ENCODE results near the gene ZNRF4.
A peak's percentile ranks its signal among the peaks of the same experiment; 100 is the strongest.

The ZNRF4 gene

DNA sequence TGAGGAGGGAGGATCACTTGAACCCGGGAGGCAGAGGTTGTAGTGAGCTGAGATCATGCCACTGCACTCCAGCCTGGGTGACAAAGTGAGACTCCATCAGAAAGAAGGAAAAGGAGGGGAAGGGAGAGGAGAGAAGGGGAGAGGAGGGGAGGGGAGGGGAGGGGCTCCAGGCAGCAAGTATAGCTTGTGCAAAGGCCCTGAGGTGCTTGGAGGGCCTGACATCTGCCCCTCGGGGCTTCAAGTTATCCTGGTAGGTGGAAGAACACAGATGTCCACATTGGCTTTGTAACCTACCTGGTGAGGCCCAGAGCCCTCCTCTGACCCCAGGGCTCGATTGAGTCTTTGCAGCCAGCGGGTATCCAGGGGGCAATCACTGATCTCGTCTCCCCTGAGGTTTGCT, 11.5 kb upstream of the ZNRF4 start:
- no peak for FAIRE-seq

- no peak for FAIRE-seq
Measured at GRCh38 chr19:5444431-5444830, 10.8 kb upstream of the ZNRF4 start.

- no peak for FAIRE-seq
Measured at GRCh38 chr19:5445071-5445470, 10.1 kb upstream of the ZNRF4 start.

DNA sequence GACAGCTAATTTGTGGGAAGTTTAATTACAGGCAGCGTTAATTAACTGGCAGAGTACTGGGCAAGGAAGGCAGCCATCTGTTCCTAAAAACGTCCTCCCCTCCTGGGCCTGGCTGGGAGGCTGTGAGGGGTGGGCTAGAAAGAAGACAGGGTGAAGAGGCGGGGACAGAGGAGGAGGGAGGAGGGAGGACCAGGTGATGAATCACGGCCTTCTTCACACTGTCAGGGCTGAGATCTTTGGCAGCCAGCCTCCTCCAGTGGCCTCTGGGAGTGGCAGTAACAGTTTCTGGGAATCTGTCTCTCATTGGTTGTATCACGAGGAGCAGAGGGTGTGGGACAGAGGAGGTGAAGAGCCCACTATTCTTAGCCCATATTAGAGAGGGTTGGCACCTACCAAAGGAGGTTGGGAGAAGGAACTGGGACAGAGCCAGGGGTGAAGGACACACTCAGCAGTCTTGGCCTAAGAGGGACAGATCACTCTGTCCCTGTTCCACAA, 9.6 kb upstream of the ZNRF4 start:
- no peak for FAIRE-seq

DNA sequence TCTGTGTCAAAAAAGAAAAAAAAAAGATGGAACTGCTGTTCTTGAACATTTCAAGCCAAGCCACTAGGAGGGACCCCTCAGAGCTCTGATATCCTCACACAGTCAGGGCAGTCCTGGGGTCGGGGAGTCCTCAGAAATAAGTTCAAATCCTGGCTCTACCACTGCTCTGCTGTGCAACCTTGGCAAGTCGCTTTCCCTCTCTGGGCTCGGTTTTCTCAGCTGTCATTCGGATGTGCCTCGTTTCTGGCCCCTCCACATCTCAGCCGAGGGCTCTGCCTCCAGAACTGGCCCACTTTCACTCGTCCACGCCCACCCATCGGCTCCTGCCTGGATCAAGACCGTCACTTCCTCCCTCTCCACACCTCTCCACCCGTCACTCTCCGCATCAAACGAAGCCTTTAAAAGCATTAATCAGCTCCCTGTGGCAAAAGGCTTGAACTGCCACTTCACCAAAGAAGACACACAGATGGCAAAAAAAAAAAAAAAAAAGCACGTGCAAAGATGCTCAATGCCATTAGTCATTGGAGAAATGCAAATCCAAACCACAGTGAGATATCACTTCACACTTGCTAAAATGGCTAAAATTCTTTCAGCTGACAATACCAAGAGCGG, 7.4 kb upstream of the ZNRF4 start:
- FAIRE-seq: no peak

- no peak for FAIRE-seq
Measured at GRCh38 chr19:5448374-5448773, 6.8 kb upstream of the ZNRF4 start.

- FAIRE-seq: no peak
Measured at GRCh38 chr19:5450482-5451126, 4.6 kb upstream of the ZNRF4 start.

GRCh38 chr19:5451494-5451893, 3.7 kb upstream of the ZNRF4 start:
- FAIRE-seq: no peak

GRCh38 chr19:5452594-5453565, 2.3 kb upstream of the ZNRF4 start:
- peak; percentile 91 for FAIRE-seq

DNA sequence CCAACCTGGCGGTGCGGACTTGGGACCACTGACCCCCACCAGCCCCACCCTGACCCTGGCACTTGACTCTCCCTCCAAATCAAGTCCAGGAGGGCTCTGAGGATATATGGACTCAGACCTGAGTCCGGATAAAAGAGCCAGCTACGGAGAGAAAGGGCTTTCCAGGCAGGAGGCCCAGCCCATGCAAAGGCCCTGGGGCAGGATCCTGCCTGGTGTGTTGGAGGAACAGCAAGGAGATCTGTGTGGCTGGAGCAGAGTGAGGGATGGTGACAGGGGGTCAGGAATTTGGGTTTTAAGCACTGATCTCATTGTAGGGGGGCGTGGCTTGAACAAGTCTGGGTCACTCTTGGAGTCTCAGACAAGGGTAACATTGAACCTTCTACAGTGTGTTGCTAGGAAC, 474 bp upstream of the ZNRF4 start:
- no peak for FAIRE-seq

DNA sequence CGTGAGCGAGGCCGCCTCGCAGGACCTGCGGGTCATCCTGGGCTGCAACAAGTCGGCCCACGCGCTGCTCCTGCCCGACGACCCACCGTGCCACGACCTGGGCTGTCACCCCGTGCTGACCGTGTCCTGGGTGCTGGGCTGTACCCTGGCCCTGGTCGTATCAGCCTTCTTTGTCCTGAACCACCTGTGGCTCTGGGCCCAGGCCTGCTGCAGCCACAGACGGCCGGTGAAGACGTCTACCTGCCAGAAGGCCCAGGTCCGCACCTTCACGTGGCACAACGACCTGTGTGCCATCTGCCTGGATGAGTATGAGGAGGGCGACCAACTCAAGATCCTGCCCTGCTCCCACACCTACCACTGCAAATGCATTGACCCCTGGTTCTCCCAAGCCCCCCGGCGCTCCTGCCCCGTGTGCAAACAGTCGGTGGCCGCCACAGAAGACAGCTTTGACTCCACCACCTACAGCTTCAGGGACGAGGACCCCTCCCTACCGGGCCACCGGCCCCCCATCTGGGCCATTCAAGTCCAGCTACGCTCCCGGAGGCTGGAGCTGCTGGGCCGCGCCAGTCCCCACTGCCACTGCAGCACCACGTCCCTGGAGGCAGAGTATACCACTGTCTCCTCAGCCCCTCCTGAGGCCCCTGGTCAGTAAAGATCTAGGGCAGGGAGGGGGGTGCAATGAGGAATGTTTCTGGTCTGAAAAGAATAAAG, 1.1 kb downstream of the ZNRF4 start:
- no peak for FAIRE-seq

DNA sequence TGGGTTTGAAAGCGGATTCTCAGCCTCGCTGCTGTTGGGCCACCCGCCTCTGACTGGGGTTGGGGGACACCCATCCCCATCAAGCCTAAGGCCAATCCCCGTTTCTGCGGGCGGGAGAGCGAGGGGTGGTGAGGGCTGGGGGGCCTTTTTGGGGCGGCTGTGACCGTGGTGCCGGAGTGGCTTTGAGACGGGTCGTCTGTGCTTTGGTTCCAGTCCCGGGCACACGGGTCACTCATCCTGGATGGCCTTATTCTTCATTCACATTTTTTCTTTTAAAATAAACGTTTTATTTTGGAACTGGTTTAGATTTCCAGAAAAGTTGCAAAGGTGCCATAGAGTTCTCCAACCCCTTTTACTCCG, 1.6 kb downstream of the ZNRF4 start:
- no peak for FAIRE-seq

- FAIRE-seq: no peak
Measured at GRCh38 chr19:5457709-5458108, 2.5 kb downstream of the ZNRF4 start.

DNA sequence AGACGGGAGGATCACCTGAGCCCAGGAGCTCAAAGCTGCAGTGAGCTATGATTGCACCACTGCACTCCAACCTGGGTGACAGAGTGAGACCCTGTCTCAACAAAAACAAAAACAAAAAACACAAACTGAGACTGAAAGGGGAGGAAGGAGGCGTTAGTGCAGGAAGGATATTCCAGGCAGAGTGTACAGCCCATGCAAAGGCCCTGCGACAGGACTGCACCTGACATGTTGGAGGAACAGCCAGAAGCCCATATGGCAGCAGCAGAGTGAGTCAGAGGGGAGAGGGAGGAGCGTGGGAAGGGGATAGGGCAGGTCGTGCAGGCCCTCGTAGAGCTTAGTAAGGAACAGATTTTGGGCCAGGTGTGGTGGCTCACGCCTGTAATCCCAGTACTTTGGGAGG, 3.2 kb downstream of the ZNRF4 start:
- no peak for FAIRE-seq

GRCh38 chr19:5459360-5459759, 4.1 kb downstream of the ZNRF4 start:
- FAIRE-seq: no peak

DNA sequence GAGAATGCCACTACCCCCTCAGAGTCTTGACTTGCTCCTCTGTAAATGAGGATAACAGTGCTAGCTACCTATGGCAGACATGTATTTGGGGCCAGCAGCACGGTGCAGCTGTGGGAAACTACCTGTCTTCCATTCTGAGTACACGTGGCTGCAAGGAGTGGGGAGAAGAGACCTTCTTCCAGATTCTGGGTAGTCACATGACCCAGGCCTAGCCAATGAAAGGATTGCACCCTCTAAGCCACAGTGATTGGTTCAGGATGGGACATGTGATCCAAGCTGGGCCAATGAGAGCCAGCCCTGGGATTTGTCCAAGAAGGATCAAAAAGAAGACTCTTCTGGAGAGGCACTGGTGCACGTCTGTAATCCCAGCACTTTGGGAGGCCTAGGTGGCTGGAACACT, 5.5 kb downstream of the ZNRF4 start:
- FAIRE-seq: no peak

DNA sequence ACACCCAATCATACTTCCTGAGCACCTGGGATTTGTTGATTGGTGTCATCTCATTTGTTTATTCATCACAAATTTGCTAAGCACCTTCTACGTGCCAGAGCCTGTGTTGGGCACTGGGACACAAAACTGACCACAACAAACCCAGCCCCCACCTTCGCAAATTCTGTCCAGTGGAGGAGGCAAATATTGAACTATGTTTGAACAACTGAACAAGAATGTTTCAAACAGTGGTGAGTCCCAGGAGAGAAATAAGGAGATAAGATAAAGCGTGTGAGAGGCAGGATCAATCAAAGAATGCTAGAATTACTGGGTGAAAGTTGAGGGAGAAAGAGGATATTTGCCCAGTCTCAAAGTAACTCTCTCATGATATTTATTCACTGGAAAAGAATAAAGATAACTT, 8.7 kb downstream of the ZNRF4 start:
- no peak for FAIRE-seq

DNA sequence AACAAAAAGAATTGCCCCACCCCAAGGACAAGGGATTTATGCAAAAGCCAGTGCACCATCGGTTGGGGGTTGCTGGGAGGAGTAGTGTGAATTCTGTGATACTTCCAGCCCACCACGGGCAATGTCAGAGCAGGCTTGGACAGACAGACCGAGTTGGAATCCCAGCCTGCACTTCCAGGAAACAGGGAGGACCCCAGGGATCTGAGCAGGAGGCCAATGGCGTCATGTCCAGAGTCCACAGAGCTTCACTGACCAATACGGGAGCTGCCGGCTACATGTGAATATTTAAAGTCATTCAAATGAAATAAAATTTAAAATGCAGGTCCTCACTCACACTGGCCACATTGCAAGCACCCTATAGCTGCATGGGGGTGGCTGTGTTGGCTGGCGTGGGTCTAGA, 10.9 kb downstream of the ZNRF4 start:
- FAIRE-seq: no peak

DNA sequence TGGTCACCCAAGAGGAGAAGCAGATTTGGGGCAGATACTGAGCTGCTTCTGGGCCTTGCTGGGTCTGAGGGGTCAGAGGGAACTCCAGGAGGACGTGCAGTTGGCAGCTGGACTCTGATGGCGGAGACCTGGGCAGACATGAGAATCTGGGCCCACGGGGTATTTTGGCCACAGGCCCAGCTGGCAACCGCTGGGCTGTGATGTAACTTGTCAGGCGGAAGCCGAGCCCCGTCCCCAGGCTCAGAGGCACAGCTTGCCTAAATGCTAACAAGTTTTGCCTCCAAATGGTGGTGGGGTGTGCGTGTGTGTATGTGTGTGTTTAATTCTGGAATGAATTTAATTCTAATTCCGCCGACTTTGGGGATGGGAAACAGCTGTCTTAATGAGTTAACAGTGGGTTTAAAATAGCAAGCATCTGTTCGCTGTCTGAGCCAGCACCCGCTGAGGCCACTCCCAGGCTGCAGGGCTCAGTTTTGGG, 11.6 kb downstream of the ZNRF4 start:
- no peak for FAIRE-seq

GRCh38 chr19:5470264-5470671, 15.1 kb downstream of the ZNRF4 start:
- no peak for FAIRE-seq

DNA sequence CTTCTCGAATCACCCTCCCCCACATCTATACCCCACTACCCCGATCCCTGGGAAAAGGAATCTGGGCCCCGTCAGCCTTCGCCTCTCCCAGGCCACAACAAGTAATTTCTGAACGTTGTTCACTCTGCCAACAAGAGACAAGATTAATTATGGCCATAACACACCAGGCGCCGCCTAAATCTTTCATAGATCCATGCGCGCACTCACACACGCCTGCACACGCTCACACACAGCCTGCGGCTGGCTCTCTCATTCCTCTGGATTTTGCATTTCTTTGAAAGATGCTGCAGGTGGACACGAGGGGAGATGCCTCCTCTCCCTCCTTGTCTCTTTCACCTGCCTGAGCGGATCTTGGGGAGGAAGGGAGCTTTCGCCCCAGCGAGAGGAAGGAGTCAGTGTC, 17.1 kb downstream of the ZNRF4 start:
- FAIRE-seq: no peak

- no peak for FAIRE-seq
Measured at GRCh38 chr19:5473646-5474045, 18.4 kb downstream of the ZNRF4 start.
